Activated CD8-positive, alpha-beta T cell treated with anti-CD3 and anti-CD28 coated beads for 36 hours (primary cell): Measurements from ENCODE around the gene RASAL1. TPM values are rescaled to one million over a fixed set of nuclear protein-coding genes. Genes with fewer than 3 reads are reported as not detected.

Experiments
- ATAC-seq: fragments of 200-7000 bp; cut with Tn5 transposase; one replicate; pipeline ENCODE4 v1.10.0; 2021; ENCODE audit warnings: mild to moderate bottlenecking, moderate library complexity
- CTCF ChIA-PET: fragments of 350-600 bp; sonication (Branson Sonifier 250); formaldehyde crosslinking; loops from one replicate; lab custom pipeline; 2021; ENCODE audit warnings: antibody characterized with exemption; lab: Charles Lee
- POLR2A ChIA-PET: fragments of 350-600 bp; sonication (Branson Sonifier 250); formaldehyde crosslinking; loops from one replicate; lab custom pipeline; 2021; ENCODE audit warnings: antibody characterized with exemption; lab: Charles Lee
- DNase-seq: peaks from one replicate; pipeline ENCODE4 v3.0.0-alpha.2; 2020
- H3K27ac Mint-ChIP-seq: one replicate; pipeline ENCODE4 v1.8.0; 2021; ENCODE audit warnings: mild to moderate bottlenecking, mixed read lengths
- H3K27me3 Mint-ChIP-seq: one replicate; pipeline ENCODE4 v1.8.0; 2021; ENCODE audit warnings: mixed read lengths
- H3K36me3 Mint-ChIP-seq: one replicate; pipeline ENCODE4 v1.8.0; 2021; ENCODE audit warnings: low read depth, mixed read lengths
- H3K4me1 Mint-ChIP-seq: one replicate; pipeline ENCODE4 v1.8.0; 2021; ENCODE audit warnings: low read depth, mixed read lengths
- H3K4me3 Mint-ChIP-seq: one replicate; pipeline ENCODE4 v1.8.0; 2021; ENCODE audit warnings: mild to moderate bottlenecking, moderate library complexity, mixed read lengths
- H3K9me3 Mint-ChIP-seq: one replicate; pipeline ENCODE4 v1.8.0; 2021; ENCODE audit warnings: mixed read lengths
- intact Hi-C: fragments of 100-400 bp; cut with micrococcal nuclease; formaldehyde crosslinking; loops from one replicate; pipeline ENCODE4 v1.10.0; 2022
- total RNA-seq, 2 experiments: library from RNA; stranded (reverse); gene quantifications; one replicate each; pipeline ENCODE4 v1.2.3, GENCODE V29; 2021
- TF ChIP-seq, protein P1 (sequence below): fragments of 200-600 bp; IDR thresholded peaks from one replicate; pipeline ENCODE4 v1.8.0; 2022; ENCODE audit warnings: antibody characterized with exemption, mild to moderate bottlenecking

The RASAL1 gene
- total RNA-seq, 2 experiments from 2014 or later, result 9.8 to 12.4 TPM

DNA sequence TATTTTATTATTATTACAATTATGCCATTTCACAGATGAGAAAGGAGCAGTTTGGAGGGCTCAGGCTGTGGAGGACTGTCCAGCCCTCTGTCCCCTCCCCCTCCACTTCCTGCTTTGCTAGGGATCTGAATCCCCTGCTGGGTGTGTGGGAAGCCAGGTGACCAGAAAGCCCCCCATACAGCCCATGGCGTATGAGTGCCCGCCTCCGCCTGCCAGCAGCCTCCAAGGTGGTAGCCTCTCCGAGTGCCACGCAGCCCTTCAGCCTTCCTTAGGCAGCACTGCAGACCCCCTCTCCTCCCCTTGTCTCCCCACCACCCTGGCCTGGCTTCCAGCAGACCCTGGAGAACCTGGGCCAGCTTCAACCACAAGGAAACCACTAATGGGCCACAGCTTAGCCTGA, 66.4 kb downstream of the RASAL1 start:
- no peaks in the 10 kb centered on the region for H3K9me3 Mint-ChIP-seq
- ATAC-seq, result no peak
- no peak overlapping the region for H3K27ac Mint-ChIP-seq
- no peak overlapping the region for H3K4me3 Mint-ChIP-seq
- H3K27me3 Mint-ChIP-seq, result no peaks in the 10 kb centered on the region
- no peaks in the 10 kb centered on the region for H3K36me3 Mint-ChIP-seq
- no peak for DNase-seq
- peaks cover 46% of the 10 kb centered on the region for H3K4me1 Mint-ChIP-seq
- CTCF ChIA-PET, result interaction anchor here (0.7 to 2.2 kb wide), 2 partner anchors 20 to 33 kb away, joined by 3 to 8 read pairs; no protein-coding TSS in a partner anchor
- POLR2A ChIA-PET, result no interaction called here
- intact Hi-C loops, result no loop called here
- TF ChIP-seq, protein P1, sequence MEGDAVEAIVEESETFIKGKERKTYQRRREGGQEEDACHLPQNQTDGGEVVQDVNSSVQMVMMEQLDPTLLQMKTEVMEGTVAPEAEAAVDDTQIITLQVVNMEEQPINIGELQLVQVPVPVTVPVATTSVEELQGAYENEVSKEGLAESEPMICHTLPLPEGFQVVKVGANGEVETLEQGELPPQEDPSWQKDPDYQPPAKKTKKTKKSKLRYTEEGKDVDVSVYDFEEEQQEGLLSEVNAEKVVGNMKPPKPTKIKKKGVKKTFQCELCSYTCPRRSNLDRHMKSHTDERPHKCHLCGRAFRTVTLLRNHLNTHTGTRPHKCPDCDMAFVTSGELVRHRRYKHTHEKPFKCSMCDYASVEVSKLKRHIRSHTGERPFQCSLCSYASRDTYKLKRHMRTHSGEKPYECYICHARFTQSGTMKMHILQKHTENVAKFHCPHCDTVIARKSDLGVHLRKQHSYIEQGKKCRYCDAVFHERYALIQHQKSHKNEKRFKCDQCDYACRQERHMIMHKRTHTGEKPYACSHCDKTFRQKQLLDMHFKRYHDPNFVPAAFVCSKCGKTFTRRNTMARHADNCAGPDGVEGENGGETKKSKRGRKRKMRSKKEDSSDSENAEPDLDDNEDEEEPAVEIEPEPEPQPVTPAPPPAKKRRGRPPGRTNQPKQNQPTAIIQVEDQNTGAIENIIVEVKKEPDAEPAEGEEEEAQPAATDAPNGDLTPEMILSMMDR, result no peak

DNA sequence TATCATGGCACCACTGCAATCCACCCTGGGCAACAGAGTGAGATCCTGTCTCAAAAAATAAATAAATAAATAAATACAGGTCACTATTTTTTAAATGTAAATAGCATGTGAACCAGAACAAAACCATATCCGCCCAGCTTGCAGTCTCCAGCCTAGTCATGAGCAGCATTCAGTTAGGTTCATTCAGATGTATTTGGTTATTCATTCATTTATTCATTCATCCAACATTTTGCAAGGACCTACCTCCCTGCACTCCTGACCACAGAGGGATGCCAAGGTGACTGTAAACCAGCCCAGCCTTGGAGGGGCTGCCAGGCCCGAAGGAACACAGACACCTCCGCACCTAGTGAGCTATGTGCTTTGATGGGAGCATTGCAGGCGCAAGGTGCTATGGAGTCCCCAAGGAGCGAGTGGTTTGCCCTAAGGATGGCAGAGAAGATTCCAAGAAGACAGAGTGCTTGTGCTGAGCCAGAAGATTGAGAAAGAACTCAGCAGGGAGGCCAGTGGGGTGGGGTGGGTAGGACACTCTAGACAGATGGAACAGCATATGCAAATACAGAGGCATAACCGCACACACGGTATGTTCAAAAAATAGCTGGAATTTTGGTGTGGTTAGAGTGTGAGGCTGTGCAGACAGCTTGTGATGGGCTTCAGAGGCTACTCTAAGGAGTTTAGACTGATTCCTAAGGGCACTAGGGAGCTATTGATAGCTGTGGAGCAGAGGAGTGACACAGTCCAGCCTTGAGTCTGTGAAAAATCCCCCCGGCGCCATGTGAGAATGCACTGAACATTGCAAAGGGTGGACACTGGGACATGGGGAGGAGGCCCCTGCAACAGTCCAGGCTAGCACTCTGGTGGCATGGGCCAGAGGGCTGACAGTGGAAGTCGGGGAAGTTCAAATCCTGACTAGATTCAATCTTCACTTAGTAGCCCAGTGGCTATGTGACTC, 67.3 kb downstream of the RASAL1 start:
- ChIA-PET CTCF (interaction anchor here (0.6 to 2.0 kb wide), 3 partner anchors 19 to 85 kb away, joined by 3 to 7 read pairs (median 6); no protein-coding TSS in a partner anchor), POLR2A (interaction anchor here (0.9 to 1.5 kb wide), 2 partner anchors 24 to 85 kb away, joined by 4 to 5 read pairs; no protein-coding TSS in a partner anchor)
- Mint-ChIP-seq H3K36me3 (no peaks in the 10 kb centered on the region), H3K4me3 (no peak overlapping the region), H3K4me1 (peaks cover 45% of the 10 kb centered on the region), H3K27me3 (no peaks in the 10 kb centered on the region), H3K27ac (no peak overlapping the region), H3K9me3 (no peaks in the 10 kb centered on the region)
- TF ChIP-seq, protein P1, result no peak
- ATAC-seq, result no peak
- intact Hi-C loops, result no loop called here
- DNase-seq, result no peak

DNA sequence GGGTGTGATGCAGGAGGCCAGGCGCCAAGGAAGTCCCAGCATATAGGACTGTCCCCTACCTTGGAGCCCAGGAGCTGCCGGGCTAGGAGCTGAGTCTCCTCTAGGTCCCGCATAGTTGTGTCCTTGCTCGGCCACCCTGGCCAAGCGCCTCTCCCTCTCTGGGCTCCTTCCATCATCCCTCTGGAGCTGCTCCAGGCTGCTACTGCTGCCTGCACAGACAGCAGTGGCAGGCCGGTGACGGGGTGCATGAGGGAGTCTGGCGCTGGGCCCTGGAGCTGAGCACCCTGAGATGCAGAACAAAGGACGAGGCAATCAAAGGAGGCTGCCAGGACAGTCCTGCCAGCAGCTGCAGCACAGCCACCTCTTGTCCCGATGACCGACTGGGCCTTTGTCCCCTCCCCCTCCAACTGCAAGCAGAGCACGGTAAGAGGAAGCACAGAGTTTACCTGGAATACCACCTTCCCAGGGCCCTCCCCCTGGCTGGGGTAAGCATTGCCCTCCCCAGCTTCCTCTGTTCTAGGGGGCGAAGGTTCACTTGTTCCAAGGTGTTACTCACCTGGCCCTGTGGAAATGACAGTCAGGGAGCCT, 68.7 kb downstream of the RASAL1 start:
- H3K4me3 Mint-ChIP-seq, result no peak overlapping the region
- TF ChIP-seq, protein P1, result no peak
- H3K27me3 Mint-ChIP-seq, result no peaks in the 10 kb centered on the region
- POLR2A ChIA-PET, result interaction anchor here (0.8 to 1.5 kb wide), 2 partner anchors 86 to 118 kb away, joined by 3 to 5 read pairs; partner anchors contain the start of gene DDX54
- H3K9me3 Mint-ChIP-seq, result no peaks in the 10 kb centered on the region
- intact Hi-C loops, result no loop called here
- peaks cover 41% of the 10 kb centered on the region for H3K4me1 Mint-ChIP-seq
- no peak overlapping the region for H3K27ac Mint-ChIP-seq
- no peaks in the 10 kb centered on the region for H3K36me3 Mint-ChIP-seq
- no peak for ATAC-seq
- no peak for DNase-seq
- CTCF ChIA-PET, result interaction anchor here (1.8 to 3.0 kb wide), 3 partner anchors 18 to 32 kb away, joined by 6 to 9 read pairs (median 7); no protein-coding TSS in a partner anchor

DNA sequence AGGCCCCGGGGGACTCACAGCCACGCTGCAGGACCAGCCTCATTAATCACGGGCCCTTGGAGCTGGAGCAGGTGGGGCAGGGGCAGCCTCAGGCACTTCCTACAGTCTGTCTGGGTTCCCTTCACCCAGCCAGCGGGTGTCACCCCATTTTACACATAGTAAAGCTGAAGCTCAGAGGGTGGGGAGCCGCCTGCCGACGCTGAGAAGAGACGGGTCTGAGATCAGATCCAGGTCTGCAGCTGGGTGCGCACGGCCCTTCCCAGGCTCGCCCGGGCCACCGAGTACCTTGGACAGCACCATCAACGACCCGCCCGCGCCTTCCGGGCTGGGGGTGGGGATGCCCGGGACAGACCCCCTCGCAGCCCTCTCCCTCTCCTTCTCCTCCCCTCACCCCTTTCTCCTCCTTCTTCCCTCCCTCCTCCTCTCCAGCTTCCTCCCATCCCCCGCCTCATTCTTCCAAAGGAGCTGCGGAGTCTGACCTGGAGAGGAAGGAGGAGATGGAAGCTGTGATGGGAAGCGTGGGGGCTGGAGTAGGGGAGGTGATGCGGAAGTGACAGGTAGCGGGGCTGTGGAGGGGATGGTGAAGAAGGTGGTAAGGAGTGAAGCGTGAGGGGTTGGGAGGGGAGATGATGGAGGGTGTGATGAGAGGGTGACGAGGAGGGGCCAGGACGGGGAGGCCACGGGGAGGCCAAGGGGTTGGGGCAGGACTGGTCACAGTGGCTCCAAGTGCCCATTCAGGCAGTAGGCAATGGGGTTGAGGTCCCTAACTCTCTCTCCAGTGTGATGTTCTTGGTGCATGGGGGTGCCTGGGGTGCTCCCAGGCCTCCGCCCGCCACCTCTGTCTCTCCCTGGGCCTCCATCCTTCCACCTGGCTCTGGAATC, 70.2 kb downstream of the RASAL1 start:
- H3K4me1 Mint-ChIP-seq, result peaks cover 33% of the 10 kb centered on the region
- intact Hi-C loops, result no loop called here
- H3K27ac Mint-ChIP-seq, result no peak overlapping the region
- ATAC-seq (no peak), DNase-seq (no peak)
- no peaks in the 10 kb centered on the region for H3K36me3 Mint-ChIP-seq
- H3K9me3 Mint-ChIP-seq, result no peaks in the 10 kb centered on the region
- H3K27me3 Mint-ChIP-seq, result no peaks in the 10 kb centered on the region
- ChIA-PET CTCF (interaction anchor here (1.0 to 3.0 kb wide), 3 partner anchors 17 to 38 kb away, joined by 3 to 9 read pairs (median 5); no protein-coding TSS in a partner anchor), POLR2A (no interaction called here)
- TF ChIP-seq, protein P1, result no peak
- H3K4me3 Mint-ChIP-seq, result no peak overlapping the region
